Stimulated activated CD8-positive, alpha-beta memory T cell treated with anti-CD3 and anti-CD28 coated beads, Interleukin-7, amount 100 ng/mL, for 48 hours (primary cell): ENCODE measurements around the gene GFRAL.
"Not testable (repeated sequence)": the region's sequence is repeated elsewhere in the genome, so short reads cannot be mapped to it uniquely, and the experiment has no call there.

Source experiments
- DNase-seq, 2 donors: peaks; one replicate each; pipeline ENCODE4 v3.0.0-alpha.2; 2020; ENCODE audit warnings: low read depth in 1 of 2; ENCODE audit errors: extremely low read depth in 1 of 2

The GFRAL gene, protein sequence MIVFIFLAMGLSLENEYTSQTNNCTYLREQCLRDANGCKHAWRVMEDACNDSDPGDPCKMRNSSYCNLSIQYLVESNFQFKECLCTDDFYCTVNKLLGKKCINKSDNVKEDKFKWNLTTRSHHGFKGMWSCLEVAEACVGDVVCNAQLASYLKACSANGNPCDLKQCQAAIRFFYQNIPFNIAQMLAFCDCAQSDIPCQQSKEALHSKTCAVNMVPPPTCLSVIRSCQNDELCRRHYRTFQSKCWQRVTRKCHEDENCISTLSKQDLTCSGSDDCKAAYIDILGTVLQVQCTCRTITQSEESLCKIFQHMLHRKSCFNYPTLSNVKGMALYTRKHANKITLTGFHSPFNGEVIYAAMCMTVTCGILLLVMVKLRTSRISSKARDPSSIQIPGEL

DNA sequence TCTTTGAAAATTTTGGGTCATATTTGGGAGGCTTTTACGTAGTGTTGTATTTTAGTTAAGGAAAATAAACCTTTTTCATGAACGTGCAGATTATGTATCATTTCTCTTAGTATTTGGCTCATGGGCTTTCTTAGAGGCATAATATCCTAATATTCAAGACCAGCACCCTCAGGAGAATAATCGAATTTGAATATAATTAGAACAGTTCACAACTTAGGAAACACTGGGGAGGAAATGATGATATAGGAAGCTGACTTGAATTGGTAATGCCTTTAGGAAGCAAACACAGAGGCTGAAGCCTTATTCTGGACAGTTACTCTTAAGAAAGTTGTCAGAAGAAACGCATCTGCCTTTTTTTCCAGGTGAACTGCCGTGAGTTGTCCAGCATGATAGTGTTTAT is at the start of gene GFRAL:
Gene GFRAL (plus strand): TSS at position 301 of the 400 bp plus-strand sequence. CDS start 86 bp downstream, at position 387.
- no peak for DNase-seq

DNA sequence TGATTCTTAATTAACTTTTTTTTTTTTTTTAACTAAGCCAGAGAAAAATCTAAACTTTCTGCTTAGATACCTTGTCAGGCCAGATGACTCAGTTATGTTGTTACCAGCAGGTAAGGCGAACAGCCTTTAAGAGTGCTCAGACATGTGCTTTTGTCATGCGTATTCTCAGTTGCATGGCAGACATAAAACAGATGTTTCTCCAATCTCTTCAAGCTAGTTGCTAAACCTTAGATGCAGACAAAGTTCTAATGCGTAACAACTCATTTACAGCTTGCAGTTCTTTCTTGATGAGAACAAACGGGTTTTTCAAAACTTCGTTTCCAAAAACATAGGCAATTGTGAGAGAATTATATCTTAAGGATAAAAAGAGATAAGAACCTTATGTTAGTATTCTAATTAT is 49.6 kb upstream of the GFRAL start:
- DNase-seq, result no peak

DNA sequence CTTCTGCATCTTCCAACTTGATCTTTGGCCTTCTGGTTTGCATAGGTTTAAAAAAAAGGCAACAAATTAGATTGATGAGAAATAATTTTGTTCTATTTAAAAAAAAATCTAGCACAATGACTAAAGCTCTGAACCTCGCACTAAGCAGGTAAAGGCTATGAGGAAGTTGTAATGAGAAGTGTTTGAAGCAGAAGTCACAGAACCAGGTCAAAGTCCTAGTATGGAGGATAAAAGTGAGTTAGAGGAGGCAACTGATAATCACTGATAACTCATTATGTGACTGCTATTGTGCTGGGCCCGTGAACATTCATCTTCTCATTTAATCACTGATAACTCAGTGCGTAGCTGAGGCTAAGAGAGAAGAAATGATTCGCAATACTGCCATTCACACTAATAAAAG is 46.1 kb upstream of the GFRAL start:
- DNase-seq, result no peak

DNA sequence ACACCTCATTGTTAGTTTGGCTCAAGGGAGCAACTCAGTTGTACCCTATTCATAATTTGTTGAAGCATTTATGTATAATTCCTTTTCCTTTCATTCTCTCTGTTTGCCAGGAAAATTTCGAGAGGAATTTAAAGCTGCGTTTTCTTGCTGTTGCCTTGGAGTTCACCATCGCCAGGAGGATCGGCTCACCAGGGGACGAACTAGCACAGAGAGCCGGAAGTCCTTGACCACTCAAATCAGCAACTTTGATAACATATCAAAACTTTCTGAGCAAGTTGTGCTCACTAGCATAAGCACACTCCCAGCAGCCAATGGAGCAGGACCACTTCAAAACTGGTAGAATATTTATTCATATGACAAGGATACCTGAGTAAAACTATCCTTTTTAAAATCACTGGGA is 45.2 kb upstream of the GFRAL start:
- DNase-seq, result no peak

DNA sequence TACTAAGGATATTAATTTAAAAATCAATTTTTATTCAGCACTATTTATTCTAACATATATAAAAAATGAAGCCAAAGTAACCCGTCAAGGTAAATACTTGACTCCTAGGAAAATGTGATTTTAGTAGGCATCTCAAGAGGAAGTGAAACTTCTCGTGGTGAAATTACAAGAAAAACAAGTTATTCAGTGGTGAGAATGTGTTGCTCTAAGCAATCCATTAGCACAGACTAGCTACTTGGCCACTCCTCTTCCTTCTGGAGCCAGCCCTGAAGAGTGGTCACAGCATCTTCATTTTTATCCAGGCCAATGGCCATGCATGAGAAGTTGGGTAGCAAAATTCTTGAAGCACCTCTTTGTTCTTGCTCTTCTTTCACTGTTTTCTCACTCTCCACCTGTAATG is 40.4 kb upstream of the GFRAL start:
- DNase-seq, result no peak

DNA sequence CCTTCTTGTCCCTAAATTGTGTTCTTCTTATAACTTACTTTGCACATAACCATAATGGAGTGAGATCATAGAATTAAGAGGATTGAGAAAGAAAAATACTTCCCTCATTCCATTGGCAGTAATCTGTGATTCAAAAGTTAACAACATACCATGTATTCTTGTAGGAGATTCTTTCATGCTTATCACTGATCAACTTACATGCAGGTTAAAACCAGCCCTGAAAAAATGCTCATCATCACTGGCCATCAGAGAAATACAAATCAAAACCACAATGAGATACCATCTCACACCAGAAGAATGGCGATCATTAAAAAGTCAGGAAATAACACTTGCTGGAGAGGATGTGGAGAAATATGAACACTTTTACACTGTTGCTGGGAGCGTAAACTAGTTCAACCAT is 36.5 kb upstream of the GFRAL start:
- no peak for DNase-seq

DNA sequence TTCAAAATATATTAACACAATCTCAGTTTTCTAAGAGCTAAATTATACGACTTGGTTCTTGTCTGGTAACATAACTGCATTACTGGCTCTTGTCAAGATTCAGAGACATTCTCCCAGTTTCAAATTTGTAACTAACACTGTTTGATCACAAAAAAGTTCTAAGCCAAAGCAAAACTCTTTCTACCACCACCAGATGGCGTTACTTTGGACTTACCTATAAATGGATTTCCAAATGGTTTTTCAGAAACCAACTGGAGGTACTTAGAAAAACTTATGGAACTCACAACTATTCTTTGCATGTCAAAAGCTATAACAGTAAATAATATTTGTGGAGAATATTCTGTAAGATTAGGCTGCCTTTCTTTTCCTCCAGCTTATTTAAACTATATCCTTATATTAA is 34.2 kb upstream of the GFRAL start:
- no peak for DNase-seq

DNA sequence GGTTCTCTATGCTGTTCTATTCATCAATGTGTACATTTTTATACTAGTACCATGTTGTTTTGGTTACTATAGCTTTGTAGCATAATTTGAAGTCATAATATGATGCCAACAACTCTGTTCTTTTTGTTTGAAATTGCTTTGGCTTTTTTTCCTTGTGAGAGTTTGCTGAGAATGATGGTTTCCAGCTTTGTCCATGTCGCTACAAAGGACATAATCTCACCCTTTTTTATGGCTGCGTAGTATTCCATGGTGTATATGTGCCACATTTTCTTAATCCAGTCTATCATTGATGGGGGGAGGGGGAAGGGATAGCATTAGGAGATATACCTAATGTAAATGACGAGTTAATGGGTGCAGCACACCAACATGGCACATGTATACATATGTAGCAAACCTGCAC is 30.1 kb upstream of the GFRAL start:
- DNase-seq, result not testable (repeated sequence)

DNA sequence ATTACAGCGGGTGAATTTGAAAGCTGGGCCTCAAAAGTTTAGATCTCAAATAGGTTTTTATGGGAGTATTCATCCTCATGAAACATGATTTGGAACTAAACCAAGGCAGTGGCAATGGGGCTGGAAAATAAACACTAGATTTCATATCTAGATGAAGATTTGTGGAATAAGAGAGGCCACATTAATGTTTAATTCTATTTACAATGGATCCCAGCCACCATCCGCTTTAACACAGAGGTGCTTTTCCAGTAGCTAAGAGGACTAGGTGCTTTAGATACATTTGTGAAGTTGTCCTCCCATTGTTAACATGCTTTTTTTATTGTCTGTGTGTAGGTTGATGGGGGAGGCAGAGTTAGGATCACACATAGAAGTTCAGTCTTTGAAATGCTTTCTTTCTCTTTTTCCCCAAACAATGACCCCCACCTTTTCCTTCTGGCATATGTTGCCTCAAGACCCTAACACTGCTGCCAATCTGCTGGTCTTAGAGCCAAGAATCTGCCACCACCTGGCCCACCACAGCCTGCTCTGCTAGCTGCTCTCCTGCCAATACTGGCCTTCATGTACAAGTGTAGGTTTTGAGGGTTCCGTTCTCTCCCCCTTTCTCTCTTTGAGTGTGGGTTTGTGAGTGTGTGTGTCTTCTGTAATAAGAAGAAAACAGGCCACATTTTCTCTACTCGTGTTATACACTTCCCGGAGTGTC is 27.8 kb upstream of the GFRAL start:
- no peak for DNase-seq

DNA sequence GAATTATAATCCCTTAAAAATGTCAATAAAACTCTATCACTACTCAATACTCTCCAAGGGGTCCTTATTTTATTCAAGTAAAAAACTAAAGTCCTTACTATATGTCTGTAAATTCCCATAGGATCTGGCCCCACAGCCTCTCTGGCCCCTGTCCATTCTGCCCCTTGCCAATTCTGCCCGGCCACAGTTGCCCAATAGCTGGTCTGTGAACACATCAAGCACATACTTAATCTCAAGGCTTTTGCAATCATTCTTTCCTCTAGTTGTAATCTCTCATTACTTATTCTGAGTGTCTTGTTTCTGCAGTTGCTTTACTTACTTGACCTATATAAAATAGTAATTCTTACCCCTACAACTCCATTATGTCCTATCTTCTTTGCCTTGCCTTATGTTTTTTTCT is 22.5 kb upstream of the GFRAL start:
- DNase-seq, result no peak

DNA sequence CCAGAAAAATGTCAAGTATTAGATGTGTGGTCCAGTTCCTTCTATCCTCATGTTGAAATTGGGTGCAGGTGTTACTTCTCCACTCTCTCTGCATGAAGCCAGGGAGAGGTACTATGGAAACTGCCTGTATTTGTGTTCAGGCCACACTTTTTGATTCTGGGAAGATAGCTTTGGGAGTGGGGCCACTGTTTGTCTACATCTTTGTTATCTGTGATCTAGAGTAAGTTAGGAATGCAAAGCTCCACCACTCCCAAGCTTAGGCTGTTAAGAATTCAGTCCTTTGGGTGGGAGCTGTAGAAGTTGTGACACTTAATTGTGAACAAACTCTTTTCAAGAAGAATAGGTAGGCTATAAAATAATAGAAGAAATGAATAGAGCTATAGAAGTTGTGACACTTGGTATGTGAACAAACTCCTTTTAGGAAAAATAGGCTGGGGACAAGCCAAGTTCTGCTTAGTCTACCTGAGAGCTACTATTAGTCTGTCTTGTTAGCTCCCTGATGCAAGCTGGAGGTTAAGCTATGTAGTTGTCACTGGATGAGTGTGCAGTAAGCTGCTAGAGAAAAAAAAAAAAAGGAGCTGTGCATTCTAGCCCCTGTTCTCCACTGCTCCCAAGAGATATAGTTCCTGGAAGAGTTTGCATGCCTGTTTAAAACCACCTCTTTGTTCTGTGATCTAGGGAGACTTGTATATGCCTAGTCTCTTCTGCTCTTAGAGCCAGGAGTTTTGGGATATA is 7.1 kb upstream of the GFRAL start:
- DNase-seq, result no peak

DNA sequence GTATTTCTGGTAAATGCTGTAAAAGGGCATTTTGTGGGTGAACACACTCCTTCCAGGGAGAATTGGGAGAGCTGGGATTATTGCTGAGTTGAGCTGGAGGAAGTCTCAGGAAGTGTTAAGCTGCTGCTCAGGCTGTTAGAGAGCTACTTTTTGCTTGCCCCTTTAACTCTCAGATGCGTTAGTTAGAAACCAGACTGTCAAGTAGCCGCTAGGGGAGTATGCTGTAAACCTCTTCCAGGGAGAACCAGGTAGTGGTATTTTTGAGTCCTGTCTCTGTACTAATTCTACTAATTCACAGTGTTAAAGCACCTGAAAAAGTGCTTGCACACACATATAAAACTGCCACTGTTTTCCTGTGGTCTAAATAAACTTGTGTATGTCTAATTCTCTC is 6.6 kb upstream of the GFRAL start:
- DNase-seq, result no peak

DNA sequence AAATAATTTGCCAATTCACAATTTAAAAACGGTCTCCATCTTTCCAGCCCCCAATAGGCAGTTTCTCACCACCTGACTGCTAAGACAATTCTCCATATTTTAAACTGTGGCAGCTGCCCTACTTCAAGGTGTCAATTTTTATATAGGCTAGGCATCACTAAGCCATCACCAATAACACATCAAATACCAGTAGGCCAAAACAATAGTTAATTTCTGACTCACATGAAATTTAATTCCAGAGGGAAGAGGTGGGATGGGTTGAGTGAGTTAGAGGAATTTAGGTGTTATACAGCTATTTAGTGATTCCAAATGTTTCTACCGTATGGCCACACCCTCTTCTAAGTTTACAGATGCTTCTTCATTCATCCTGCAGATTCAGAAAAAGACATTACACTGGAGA is 49.9 kb downstream of the GFRAL start:
- DNase-seq, result no peak

DNA sequence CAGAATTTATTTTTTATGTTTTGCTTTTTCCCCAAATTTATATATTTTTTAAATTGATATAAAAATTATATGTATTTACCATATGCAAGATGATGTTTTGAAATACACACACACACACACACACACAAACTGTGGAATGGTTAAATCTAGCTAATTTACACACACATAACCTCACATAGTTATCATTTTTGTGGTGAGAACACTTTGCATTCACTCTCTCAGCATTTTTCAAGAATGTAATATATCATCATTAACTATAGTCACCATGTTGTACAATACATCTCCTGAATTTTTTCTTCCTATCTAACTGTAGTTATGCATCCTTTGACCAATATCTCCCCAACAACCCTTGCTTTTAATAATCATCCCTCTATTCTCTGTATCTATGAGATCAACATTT is 52.2 kb downstream of the GFRAL start:
- DNase-seq, result no peak

DNA sequence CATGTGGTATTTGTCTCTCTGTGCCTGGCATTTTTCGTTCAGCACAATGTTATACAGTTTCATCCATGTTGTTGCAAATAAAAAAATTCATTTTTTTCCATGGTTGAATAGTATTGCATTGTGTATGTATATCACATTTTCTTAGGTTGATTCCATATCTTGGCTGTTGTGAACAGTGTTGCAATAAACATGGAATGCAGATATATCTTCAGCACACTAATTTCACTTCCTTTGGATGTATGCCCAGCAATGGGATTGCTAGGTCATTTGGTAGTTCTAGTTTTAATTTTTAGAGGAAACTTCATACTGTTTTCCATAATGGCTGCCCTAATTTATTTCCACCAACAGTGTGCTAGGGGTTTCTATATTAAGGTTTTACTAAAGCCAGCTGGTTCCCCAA is 52.6 kb downstream of the GFRAL start:
- no peak for DNase-seq

DNA sequence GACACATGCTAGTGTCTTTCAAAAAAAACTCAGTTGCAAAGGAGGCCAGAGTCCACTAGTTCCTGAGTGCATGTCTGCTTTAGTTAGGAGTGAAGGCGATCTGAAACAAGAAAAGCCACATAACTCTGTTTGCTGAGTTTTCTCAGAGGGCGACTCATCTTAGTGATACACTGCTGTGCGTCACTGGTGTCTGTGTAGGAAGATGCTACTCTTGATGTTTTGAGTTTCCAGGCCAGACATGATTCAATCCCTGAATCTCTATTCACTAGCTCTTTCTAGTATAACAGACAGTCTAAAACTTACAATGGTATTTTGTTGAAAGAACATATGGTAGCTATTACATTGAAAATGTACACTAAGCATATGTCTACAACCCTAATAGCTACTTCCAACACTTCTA is 60.9 kb downstream of the GFRAL start:
- DNase-seq, result no peak

DNA sequence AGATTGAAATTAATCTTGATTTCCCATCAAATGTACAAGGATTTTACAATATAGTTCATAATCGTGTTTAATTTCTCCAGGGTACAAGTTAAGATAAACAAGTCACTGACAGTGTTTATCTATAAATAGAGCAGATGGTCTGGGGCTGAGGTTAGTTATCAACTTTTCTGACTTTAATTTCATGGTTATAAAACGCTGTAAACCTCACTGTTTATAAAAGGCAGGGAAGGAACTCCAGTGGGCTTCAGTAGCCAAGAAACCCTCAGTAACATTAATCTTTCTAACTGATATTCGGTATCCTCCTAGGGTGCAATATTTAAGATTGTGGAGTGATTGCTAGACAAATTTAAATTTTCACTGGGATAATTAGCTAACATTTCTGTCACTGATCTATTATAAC is 68.6 kb downstream of the GFRAL start:
- no peak for DNase-seq

DNA sequence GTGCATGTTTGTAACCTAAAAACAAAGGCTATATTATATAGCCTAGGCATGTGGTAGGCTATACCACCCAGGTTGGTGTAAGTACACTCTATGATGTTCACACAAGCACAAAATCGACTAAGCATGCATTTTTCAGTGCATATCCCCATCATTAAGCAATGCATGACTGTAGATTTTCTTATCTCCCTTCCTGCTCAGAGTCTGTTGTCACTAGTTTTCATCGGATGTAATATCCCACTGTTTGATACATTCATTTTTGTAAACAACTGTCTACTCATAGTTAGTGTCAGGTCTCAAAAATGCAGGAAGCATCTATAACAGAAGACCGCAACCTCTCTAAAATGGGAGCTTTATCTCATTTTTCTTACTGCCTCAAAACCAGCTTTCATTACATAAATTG is 70.7 kb downstream of the GFRAL start:
- DNase-seq, result no peak

DNA sequence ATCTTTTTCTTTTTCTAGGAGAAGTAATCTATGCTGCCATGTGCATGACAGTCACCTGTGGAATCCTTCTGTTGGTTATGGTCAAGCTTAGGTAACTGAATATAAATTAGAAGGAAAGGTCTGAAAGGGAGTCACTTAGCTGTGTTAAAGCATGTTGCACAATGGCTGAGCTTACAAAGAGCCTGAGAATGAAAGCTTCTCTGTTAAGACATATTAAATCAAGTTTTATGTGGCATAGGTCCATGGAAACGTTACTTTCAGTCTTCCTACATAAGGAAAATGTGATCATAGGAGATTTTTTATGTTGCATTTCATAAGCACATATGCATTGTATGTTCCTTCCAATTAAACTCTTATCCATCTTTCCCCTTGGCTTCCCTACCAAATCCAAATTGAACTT is 72.1 kb downstream of the GFRAL start:
- DNase-seq, result no peak

DNA sequence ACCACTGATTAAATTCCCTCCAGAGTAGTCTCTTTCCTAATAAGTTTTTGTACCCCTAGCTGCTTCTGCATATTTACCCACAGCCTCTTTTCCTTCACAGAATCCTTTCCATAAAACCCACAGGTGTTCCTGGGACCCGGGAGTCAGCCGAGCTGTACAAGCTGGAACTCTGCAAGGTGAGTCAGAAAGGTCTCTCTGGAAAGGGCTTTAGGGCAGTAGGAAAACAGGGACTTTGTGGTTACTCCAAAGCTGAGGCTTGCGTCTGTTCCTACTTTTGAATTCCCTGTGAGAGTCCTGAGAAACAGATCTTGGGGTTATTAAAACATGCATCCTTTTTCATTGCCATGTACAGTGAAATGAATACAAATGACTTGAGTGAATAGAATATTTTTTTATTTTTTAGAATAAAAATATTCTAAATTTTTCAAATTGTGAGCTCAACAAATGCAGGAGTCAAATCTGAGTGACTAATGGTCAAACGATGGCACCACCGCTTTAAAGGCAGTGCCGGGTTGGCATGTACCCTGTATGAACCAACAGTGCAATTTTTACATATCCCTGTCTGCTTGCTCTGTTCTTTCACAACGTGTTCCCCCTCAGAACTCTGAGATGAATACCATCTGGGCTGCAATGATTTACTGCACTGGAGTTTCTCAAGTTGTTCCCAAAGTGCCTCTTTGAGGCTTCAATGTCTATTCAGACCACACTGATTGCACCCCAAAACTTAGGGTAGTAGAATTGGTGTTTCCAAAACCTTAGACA is 78.4 kb downstream of the GFRAL start:
- DNase-seq, result no peak

DNA sequence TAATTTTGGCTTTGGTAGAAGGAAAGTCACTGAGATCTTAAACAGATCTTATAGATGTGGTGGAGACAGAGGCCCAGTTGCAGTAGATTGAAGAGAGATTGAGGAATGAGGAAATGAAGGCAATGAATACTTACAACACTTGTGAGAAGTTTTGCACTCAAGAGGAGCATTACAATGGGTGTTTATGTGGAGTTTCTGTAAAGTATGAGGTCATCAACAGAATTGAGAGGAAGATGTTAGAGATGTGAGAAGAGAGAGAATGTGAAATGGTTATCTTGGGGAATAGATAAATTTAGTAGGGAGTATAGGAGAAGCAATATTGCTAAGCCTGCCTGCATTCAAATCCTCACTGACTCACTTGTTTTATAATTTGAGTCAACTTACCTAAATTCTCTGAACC is 83.4 kb downstream of the GFRAL start:
- DNase-seq, result no peak
